Neutrophil (primary cell): Measurements from ENCODE around the gene PDLIM5.

ENCODE experiments used
- H3K27ac ChIP-seq: fragments of 200-600 bp; sonication (generic); 2 replicates; pipeline ENCODE4 v1.5.1; 2016; ENCODE audit warnings: mild to moderate bottlenecking, moderate library complexity
- H3K27me3 ChIP-seq: fragments of 200-600 bp; sonication (generic); 2 replicates; pipeline ENCODE4 v1.6.0; 2016; ENCODE audit warnings: mild to moderate bottlenecking
- H3K36me3 ChIP-seq: fragments of 200-600 bp; sonication (generic); 2 replicates; pipeline ENCODE4 v1.5.1; 2017
- H3K4me1 ChIP-seq, 2 experiments: fragments of 200-600 bp in 1 of 2; sonication (generic) in 1 of 2; 1 replicate in 1 of 2; 2 replicates in 1 of 2; pipeline versions ENCODE4 v1.5.1 to v1.6.1; 2013 to 2016; ENCODE audit warnings: low read depth in 1 of 2, low read length in 1 of 2, mild to moderate bottlenecking in 1 of 2, moderate library complexity in 1 of 2; ENCODE audit not compliant: control insufficient read depth in 1 of 2, insufficient read depth in 1 of 2
- H3K4me3 ChIP-seq, 2 experiments: fragments of 200-600 bp in 1 of 2; sonication (generic) in 1 of 2; 1 replicate in 1 of 2; 2 replicates in 1 of 2; pipeline ENCODE4 v1.5.1; 2013 to 2016; ENCODE audit warnings: low read depth in 1 of 2, low read length in 1 of 2, mild to moderate bottlenecking in 1 of 2, moderate library complexity in 1 of 2
- H3K9me3 ChIP-seq: fragments of 200-600 bp; sonication (generic); 2 replicates; pipeline ENCODE4 v1.5.1; 2016
- CTCF ChIP-seq: fragments of 200-600 bp; sonication (generic); IDR thresholded peaks from 2 replicates; pipeline ENCODE4 v1.5.1; 2016; ENCODE audit warnings: antibody characterized with exemption

Gene PDLIM5

DNA sequence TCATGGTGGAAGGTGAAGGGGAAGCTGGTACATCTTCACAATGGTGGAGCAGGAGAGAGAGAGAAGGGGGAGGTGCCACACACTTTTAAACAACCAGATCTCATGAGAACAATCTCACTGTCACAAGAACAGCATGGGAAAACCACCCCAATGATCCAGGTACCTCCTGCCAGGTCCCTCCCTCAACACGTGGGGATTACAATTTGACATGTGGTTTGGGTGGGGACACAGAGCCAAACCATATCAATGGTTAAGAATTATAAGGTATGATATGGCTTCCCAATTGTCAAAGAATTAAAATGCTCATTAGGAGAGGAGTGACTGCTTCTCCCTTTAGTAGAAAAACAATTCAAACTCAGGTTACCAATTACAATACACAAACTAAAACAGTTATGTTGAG, 143.3 kb downstream of the PDLIM5 start:
- no peak overlapping the region for H3K4me3 ChIP-seq
- H3K4me1 ChIP-seq: peaks cover 19 to 28% of the 10 kb centered on the region in 2 experiments
- no peak for TF ChIP-seq CTCF
- no peaks in the 10 kb centered on the region for H3K36me3 ChIP-seq
- no peaks in the 10 kb centered on the region for H3K27me3 ChIP-seq
- H3K9me3 ChIP-seq: no peaks in the 10 kb centered on the region
- H3K27ac ChIP-seq: peak overlapping the region; percentile 19

DNA sequence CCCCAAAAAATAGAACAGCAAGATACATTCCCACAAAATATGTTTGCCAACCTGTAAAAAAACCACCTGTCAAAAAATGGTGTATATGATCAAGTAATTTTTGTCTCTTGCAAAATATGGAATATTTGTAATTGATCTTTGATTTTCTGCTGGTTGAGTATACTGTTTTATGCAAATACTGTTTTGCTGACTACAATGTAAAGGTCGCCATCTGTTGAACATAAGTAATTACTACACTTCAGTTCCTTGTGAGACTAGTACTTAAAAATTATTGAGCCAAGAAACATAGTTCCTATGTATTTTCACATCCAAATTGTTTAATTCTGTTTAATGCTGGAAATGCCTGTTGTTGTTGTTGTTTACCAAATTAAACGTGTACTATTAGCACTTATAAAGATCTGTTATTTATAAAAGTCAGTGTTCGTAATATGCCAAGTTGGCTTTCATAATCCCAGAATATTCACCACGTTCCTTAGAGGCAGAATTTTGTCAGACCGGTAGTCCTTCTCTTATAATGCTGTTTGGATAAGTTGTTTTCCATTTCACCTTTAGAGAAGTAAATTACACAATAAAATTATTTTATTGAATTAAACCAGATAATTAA, 144.2 kb downstream of the PDLIM5 start:
- Histone ChIP-seq H3K4me3 (no peak overlapping the region), H3K4me1 (peaks cover 19 to 28% of the 10 kb centered on the region in 2 experiments), H3K27me3 (no peaks in the 10 kb centered on the region), H3K27ac (peak overlapping the region; percentile 19), H3K36me3 (no peaks in the 10 kb centered on the region), H3K9me3 (no peaks in the 10 kb centered on the region)
- peak; percentile 41 for TF ChIP-seq CTCF

DNA sequence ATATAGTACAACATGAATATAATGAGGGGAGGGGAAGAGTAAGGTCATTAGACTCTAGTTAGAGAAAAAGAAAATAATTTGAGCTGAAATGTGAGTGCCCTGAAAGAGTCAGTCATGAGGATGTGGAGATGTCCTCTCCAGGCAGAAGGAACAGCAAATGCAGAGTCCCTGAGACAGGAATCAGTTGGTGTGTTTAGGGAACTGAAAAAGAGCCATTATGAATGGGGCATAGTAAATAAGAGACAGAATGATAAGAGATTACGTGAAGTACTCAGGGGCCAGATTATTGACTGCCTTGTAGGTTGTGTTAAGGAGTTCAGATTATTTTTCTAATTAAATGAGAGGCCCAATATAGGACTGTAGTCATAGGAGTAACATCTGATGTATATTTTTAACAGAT, 147.0 kb downstream of the PDLIM5 start:
- Histone ChIP-seq H3K36me3 (no peaks in the 10 kb centered on the region), H3K9me3 (no peaks in the 10 kb centered on the region), H3K4me3 (no peak overlapping the region), H3K27ac (no peak overlapping the region), H3K27me3 (no peaks in the 10 kb centered on the region), H3K4me1 (peaks cover 19 to 28% of the 10 kb centered on the region in 2 experiments)
- no peak for TF ChIP-seq CTCF

- Histone ChIP-seq H3K4me3 (no peak overlapping the region), H3K9me3 (no peaks in the 10 kb centered on the region), H3K36me3 (no peaks in the 10 kb centered on the region), H3K27me3 (no peaks in the 10 kb centered on the region), H3K4me1 (no peaks in the 10 kb centered on the region), H3K27ac (no peak overlapping the region)
- no peak for TF ChIP-seq CTCF
Observed at GRCh38 chr4:94603170-94603747, 151.5 kb downstream of the PDLIM5 start.

GRCh38 chr4:94605241-94605805, 153.6 kb downstream of the PDLIM5 start:
- Histone ChIP-seq H3K36me3 (no peaks in the 10 kb centered on the region), H3K4me1 (no peaks in the 10 kb centered on the region), H3K27ac (no peak overlapping the region), H3K4me3 (no peak overlapping the region), H3K27me3 (no peaks in the 10 kb centered on the region), H3K9me3 (no peaks in the 10 kb centered on the region)
- TF ChIP-seq CTCF: no peak
